Activated CD8-positive, alpha-beta memory T cell treated with anti-CD3 and anti-CD28 coated beads, Interleukin-2, amount 50 U/mL, for 4 hours (primary cell): ENCODE measurements around the gene ATAD1.
"Not testable (repeated sequence)": the region's sequence is repeated elsewhere in the genome, so short reads cannot be mapped to it uniquely, and the experiment has no call there.

Experiments used
- DNase-seq: peaks from one replicate; pipeline ENCODE4 v3.0.0-alpha.2; 2020

ATAD1 gene

GRCh38 chr10:87751274-87751673 lies 66.8 kb downstream of the ATAD1 start:
- DNase-seq = no peak

GRCh38 chr10:87750817-87751216 lies 67.2 kb downstream of the ATAD1 start:
- no peak for DNase-seq

GRCh38 chr10:87750001-87750671 lies 67.9 kb downstream of the ATAD1 start:
- DNase-seq = no peak

GRCh38 chr10:87748244-87748643 lies 69.8 kb downstream of the ATAD1 start:
- not testable (repeated sequence) for DNase-seq

- no peak for DNase-seq
These were observed 71.1 kb downstream of the ATAD1 start for GRCh38 chr10:87746911-87747310.

- no peak for DNase-seq
These were observed 73.4 kb downstream of the ATAD1 start for GRCh38 chr10:87744606-87745005.

GRCh38 chr10:87742992-87743610 lies 74.9 kb downstream of the ATAD1 start:
- DNase-seq = not testable (repeated sequence)

GRCh38 chr10:87740254-87740655 lies 77.8 kb downstream of the ATAD1 start:
- no peak for DNase-seq

- no peak for DNase-seq
These were observed 78.3 kb downstream of the ATAD1 start for GRCh38 chr10:87739703-87740102.

- not testable (repeated sequence) for DNase-seq
These were observed 79.8 kb downstream of the ATAD1 start for GRCh38 chr10:87738253-87738652.

GRCh38 chr10:87734987-87735827 lies 82.8 kb downstream of the ATAD1 start:
- no peak for DNase-seq

- DNase-seq = no peak
These were observed 84.9 kb downstream of the ATAD1 start for GRCh38 chr10:87733081-87733480.

GRCh38 chr10:87729940-87730339 lies 88.1 kb downstream of the ATAD1 start:
- DNase-seq = no peak

- no peak for DNase-seq
These were observed 93.2 kb downstream of the ATAD1 start for GRCh38 chr10:87724789-87725188.

GRCh38 chr10:87723500-87723899 lies 94.5 kb downstream of the ATAD1 start:
- no peak for DNase-seq

GRCh38 chr10:87722716-87723115 lies 95.3 kb downstream of the ATAD1 start:
- DNase-seq = no peak

GRCh38 chr10:87721781-87722180 lies 96.2 kb downstream of the ATAD1 start:
- DNase-seq = no peak

GRCh38 chr10:87720665-87721064 lies 97.4 kb downstream of the ATAD1 start:
- DNase-seq = no peak

GRCh38 chr10:87716348-87716670 lies 101.7 kb downstream of the ATAD1 start:
- no peak for DNase-seq

GRCh38 chr10:87715552-87716347 lies 102.3 kb downstream of the ATAD1 start:
- DNase-seq = no peak

- no peak for DNase-seq
These were observed 104.3 kb downstream of the ATAD1 start for GRCh38 chr10:87713707-87714106.

GRCh38 chr10:87712913-87713616 lies 105.0 kb downstream of the ATAD1 start:
- DNase-seq = no peak

- DNase-seq = no peak
These were observed 110.8 kb downstream of the ATAD1 start for GRCh38 chr10:87707254-87707653.
